Fibroblast of pulmonary artery (primary cell): ENCODE measurements around the gene CFAP20.

Experiments used
- DNase-seq: peaks from one replicate; pipeline ENCODE4 v3.0.0-alpha.2; 2010; ENCODE audit warnings: low read depth
- H3K4me3 ChIP-seq: replicated peaks from 2 replicates; pipeline ENCODE4 v1.5.1; 2011; ENCODE audit warnings: low read depth, mild to moderate bottlenecking, control low read depth, low read length, moderate library complexity
- CTCF ChIP-seq: IDR thresholded peaks from 2 replicates; pipeline ENCODE4 v1.5.1; 2011; ENCODE audit warnings: mild to moderate bottlenecking, control low read depth, low read length, inconsistent platforms; ENCODE audit errors: missing control alignments

Gene CFAP20

GRCh38 chr16:58118801-58119508 lies 10.2 kb downstream of the CFAP20 start:
- DNase-seq, result no peak
- no peak overlapping the region for H3K4me3 ChIP-seq
- no peak for TF ChIP-seq CTCF

GRCh38 chr16:58116529-58116928 lies 12.7 kb downstream of the CFAP20 start:
- H3K4me3 ChIP-seq, result no peak overlapping the region
- no peak for TF ChIP-seq CTCF
- no peak for DNase-seq

GRCh38 chr16:58116081-58116480 lies 13.1 kb downstream of the CFAP20 start:
- DNase-seq, result no peak
- no peak for TF ChIP-seq CTCF
- H3K4me3 ChIP-seq, result no peak overlapping the region

GRCh38 chr16:58114827-58115825 lies 14.1 kb downstream of the CFAP20 start:
- H3K4me3 ChIP-seq, result no peak overlapping the region
- TF ChIP-seq CTCF, result no peak
- DNase-seq, result peak; percentile 49

GRCh38 chr16:58111302-58111627 lies 17.9 kb downstream of the CFAP20 start:
- no peak for DNase-seq
- no peak overlapping the region for H3K4me3 ChIP-seq
- TF ChIP-seq CTCF, result no peak

GRCh38 chr16:58110571-58111301 lies 18.4 kb downstream of the CFAP20 start:
- no peak for DNase-seq
- TF ChIP-seq CTCF, result no peak
- H3K4me3 ChIP-seq, result no peak overlapping the region
